COLO829 (cell line): ENCODE results near the gene TAF1D.
"Not testable (repeated sequence)": the region's sequence is repeated elsewhere in the genome, so short reads cannot be mapped to it uniquely, and the experiment has no call there.

ENCODE experiments used
- DNase-seq: peaks from one replicate; pipeline ENCODE4 v3.0.0; 2012; ENCODE audit warnings: low spot score

The TAF1D gene

GRCh38 chr11:93741094-93741881 lies at the start of gene TAF1D, which contains the start of gene C11orf54:
TSS of gene TAF1D (minus strand) at chr11:93741495. CDS start at chr11:93739304, 2,191 bp downstream.
TSS of gene C11orf54 (plus strand) at chr11:93741672. CDS start at chr11:93747394, 5,722 bp downstream.
- peak; percentile 94 for DNase-seq

DNA sequence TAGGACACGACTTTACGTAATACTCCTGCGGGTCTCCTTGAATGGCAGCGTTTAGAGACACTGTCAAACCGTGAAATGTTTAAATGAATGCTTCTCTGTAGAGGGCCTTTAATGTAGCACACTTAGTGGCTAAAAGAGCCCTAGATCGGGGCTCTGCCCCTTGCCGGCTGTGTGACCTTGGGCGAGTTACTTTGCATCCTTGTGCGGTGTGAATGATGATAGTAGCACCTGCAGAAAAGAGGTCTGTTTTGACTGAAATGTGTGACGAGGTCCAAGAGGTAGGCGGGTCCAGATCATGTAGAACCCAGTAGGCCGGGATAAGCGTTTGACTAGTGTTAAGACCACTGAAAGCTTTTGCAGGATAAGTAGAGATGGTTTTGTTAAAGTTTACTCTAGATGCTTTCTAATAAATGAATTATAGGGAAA lies 43.7 kb upstream of the TAF1D start:
- DNase-seq: no peak

DNA sequence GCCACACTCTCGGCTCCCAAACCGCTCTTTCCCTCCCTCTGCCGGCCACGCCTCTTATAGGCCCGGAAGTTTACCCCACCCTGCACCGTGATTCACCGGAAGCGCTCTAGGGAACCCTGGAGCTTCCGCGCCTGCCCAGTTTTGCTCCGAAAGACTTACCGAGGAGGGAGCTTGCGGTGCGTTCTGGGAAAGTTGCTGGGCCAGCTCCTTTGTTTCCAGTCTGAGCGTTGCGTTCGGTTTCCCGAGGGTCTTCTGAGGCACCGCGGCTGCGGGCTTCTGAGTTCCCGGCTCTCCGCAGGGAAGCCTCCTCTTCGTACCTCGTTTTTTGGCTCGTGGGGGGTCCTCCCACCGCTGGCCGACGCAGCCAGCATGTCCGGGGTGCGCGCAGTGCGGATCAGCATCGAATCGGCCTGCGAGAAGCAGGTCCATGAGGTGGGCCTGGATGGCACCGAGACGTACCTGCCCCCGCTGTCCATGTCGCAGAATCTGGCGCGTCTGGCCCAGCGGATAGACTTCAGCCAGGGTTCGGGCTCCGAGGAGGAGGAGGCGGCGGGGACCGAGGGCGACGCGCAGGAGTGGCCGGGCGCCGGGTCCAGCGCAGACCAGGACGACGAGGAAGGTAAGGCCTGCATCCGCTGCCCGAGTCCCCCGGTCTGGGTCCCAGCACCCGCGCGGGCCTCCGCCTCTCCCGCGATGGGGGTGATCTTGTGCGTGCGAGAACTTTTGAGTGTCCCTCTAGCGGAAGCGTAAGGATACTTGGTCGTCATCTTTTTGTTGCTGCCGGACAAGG lies 43.0 kb upstream of the TAF1D start, which contains the start of gene MED17:
Gene MED17 (plus strand): TSS at position 138 of the 790 bp plus-strand sequence. CDS start 232 bp downstream, at position 370.
- DNase-seq: peak; percentile 92

DNA sequence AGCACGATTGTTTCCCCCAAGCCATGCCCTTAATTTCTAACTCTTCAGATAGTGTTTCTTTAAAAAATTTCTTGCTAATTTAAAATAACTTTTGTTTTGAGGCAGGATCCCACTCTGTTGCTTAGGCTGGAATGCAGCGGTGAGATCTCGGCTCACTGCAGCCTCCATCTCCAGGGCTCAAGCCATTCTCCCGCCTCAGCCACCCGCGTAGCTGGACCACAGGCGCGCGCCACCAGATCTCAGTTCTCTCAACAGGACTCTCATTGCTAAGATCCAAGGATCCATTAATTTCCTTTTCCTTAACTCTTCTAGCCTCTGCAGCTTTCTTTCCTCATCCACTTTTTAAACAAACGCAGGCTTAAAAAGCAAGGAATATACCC lies 42.5 kb upstream of the TAF1D start:
- DNase-seq: no peak

GRCh38 chr11:93783362-93783761 lies 42.1 kb upstream of the TAF1D start:
- DNase-seq: no peak

DNA sequence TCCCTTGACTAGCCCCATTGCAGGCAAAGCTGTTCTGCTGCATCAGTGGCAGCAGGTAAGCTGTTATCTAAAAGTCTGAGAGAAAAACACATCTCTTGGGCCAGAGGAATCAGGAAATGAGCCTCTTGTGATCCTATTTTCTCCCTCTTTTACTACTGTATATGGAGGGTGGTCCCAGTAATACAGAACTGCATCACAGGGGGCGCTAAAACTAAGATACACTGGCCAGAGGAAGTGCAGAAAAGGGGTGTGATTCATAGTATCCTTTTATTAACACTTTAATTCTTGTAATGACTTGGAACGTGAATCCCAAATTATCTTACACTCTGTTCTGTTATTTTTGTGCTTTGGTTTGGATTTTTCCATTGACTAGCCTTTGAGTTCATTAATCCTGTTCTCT lies 34.0 kb upstream of the TAF1D start:
- DNase-seq: no peak

- DNase-seq: not testable (repeated sequence)
These were observed 33.3 kb upstream of the TAF1D start for GRCh38 chr11:93774560-93774959.

DNA sequence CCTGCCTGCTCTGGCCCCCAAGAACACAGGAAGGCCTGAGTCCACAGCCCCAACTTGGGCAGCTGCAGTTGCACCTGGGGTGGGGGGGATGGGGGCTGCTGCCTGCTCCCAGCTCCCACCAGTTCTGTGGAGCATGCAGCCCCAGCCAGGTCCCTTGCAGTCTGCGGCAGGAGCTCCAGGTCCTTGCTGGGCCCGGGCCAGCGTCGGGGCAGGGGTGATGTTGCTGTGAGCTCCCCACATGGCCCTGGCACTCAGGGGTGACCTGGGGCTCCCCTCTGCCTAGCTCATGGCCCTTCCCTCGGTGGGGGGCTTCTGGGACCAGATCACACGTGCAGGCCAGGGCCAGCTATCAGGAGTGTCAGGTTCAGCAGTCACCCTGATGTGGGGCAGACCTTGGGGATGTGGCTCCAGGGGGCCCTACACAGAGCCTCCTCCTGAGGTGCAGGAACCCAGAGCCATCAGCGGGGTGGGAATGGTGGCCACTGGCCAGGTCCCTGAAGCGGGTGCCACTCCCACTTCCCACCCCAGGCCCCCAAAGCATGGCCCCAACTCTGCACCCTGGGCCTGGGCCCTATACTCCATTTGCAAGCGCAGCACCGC lies 32.4 kb upstream of the TAF1D start:
- no peak for DNase-seq

- no peak for DNase-seq
These were observed 31.8 kb upstream of the TAF1D start for GRCh38 chr11:93773045-93773477.

- DNase-seq: no peak
These were observed 30.8 kb upstream of the TAF1D start for GRCh38 chr11:93772123-93772522.

- DNase-seq: no peak
These were observed 28.9 kb upstream of the TAF1D start for GRCh38 chr11:93770160-93770559.

- DNase-seq: no peak
These were observed 25.7 kb upstream of the TAF1D start for GRCh38 chr11:93767018-93767417.

DNA sequence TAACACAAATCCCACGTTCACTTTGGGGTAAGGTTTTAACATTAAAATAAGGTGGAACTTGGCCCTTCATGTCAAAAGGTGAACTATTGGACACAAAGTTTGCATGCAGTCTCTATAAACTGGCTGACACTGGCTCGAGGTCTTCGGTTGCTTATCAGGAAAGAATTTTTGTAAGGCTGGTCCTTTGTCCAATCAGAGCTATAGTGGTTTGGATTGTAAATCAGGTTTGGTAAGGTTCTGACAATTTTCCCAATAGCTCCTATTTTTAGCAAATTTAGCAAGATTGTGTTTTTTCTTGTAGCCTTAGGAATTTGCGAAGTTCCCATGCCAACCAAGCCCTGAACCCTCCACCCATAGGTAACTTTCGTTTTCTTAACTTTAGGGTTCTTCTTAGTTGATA lies 25.2 kb upstream of the TAF1D start:
- no peak for DNase-seq

DNA sequence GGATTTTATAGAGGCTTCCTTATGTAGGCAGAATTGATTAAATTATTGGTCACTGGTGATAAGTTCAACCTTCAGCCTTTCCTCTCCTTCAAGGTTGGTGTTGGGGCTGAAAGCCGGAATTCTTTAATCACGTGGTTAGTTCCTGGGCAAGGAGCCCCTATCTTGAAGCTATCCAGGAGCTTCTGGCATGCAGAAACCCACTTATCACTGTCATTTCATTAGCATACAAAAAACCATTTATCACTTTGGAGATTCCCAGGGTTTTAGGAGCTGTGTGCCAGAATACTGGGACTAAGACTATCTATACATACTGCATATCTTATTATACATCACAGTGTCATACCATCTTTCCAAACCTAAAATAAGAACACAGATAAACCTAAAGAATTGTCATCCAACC lies 24.3 kb upstream of the TAF1D start:
- no peak for DNase-seq

- DNase-seq: no peak
These were observed 20.6 kb upstream of the TAF1D start for GRCh38 chr11:93761910-93762309.

DNA sequence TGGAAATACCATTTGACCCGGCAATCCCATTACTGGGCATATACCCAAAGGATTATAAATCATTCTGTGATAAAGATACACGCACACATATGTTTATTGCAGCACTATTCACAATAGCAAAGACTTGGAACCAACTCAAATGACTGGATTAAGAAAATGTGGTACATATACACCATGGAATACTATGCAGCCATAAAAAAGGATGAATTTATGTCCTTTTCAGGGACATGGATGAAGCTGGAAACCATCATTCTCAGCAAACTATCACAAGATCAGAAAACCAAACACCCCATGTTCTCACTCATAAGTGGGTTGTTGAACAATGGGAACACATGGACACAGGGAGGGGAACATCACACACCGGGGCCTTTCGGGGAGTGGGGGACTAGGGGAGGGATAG lies 17.8 kb upstream of the TAF1D start:
- not testable (repeated sequence) for DNase-seq

DNA sequence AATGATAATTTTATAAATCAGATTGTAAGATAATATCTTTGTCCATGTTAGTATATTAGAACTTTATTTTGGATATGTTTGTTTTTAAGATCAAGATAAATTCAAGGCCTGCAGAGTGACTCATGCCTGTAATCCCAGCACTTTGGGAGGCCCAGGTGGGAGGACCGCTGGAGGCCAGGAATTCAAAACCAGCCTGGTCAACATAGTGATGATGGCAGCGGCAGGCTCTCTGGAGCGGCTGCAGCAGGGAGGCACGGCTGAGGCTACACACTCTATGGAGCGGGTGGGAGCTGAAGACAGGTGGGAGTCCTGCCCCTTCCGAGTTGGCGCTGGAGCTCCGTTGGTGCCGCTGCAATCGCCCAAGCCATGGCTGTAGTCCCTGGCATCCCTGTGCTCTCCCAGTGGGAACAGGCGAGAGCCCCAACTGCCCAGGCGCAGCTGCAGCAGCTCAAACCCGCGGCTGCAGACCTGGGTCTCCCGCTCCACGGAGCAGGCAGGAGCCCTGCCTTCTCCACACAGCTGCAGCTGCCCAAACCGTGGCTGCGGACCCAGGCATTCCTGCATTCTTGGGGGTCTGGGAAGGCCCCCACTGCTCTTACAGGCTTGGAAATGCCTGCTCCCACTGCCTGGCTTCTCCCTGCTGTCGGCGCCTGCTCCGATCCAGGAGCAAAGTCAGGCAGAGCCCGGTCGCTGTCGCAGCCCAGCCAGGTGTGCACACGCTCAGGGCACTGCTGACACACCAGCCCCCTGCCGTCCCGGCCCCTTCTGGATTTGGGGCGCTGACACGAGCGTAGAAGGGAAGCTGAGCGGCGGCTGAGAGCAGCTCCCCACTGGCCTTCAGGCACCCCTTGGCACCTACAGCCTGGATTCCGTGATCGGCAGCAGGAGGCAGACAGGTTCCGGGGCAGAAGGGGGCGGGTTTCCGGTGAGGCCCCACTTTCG lies 16.9 kb upstream of the TAF1D start:
- DNase-seq: no peak

DNA sequence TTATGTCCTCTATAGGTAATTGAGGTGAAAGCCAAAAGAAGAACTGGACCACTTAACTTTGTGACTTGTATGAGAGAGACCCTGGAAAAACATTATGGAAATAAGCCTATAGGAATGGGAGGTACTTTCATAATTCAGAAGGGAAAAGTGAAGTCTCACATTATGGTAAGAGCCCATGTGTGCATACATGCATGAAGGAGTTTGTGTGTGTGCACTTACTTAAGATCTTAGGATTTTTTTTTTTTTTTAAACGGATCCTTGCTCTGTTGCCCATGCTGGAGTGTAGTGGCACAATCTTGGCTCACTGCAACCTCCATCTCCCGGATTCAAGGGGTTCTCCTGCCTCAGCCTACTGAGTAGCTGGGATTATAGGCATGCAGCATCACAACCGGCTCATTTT lies 16.0 kb upstream of the TAF1D start:
- DNase-seq: no peak

DNA sequence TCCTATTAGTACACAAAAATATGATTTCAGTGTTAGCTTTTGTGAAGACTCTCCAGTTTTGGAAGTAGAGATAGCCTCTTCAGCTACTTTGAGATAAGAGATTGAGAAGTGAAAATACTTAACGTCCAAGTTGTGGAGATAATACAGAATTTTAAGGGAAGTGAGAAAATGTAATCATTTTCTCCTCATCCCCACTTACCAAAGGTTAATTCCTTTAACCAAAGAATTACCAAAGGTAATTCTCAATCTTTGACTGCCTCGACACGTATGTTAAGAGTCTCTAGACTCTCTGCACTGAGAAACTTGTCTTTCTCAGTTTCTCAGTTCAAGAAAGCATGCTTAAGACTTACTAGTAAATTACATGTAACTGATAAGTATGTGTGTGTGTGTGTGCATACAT lies 15.5 kb upstream of the TAF1D start:
- DNase-seq: no peak

- no peak for DNase-seq
These were observed 11.9 kb upstream of the TAF1D start for GRCh38 chr11:93753241-93753640.

- no peak for DNase-seq
These were observed 9.7 kb upstream of the TAF1D start for GRCh38 chr11:93751001-93751400.

GRCh38 chr11:93747122-93747521 lies 5.8 kb upstream of the TAF1D start:
- DNase-seq: no peak
